NT2/D1 (cell line): Measurements from ENCODE around the gene ELMO1.

Experiments
- SUZ12 ChIP-seq: IDR thresholded peaks from 2 replicates; pipeline ENCODE4 v1.6.1; 2011; ENCODE audit not compliant: insufficient read length, insufficient read depth; ENCODE audit errors: extremely low read depth
- YY1 ChIP-seq: IDR thresholded peaks from 2 replicates; pipeline ENCODE4 v1.6.1; 2011; ENCODE audit not compliant: insufficient read length, insufficient read depth
- ZNF274 ChIP-seq: IDR thresholded peaks from 2 replicates; pipeline ENCODE4 v1.6.1; 2011; ENCODE audit warnings: mild to moderate bottlenecking, low read depth, low read length

DNA sequence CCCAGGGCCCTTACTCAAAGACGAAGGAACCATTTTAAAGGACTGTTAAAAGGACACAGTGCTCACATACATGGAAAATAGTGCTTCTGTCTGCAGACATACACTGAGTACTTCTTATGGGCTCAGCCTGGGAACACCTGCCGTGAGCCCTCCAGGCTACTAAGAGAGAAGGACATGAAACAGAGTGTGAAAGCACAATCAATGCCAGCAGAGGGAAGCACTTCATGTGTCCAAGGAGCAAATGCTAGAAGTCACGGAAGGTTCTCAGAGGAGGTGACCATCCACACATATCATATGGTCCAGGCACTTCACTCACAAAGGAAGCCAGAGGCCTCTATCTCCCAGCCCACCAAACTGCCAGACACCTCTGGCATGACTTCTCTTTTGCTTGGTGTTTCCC is 15.5 kb downstream of the ELMO1 start:
- no peak for TF ChIP-seq YY1
- no peak for TF ChIP-seq ZNF274
- no peak for TF ChIP-seq SUZ12
